HCT116 (cell line): Measurements from ENCODE around the gene FRMPD1. TPM values are rescaled to one million over a fixed set of nuclear protein-coding genes. Genes with fewer than 3 reads are reported as not detected.
A peak's percentile ranks its signal among the peaks of the same experiment; 100 is the strongest.

Experiments used
- ATAC-seq: fragments of 200-7000 bp; cut with Tn5 transposase; 2 replicates; pipeline ENCODE4 v1.9.1; 2020; ENCODE audit warnings: mild to moderate bottlenecking, moderate library complexity
- BruUV-seq: library from RNA; stranded (reverse); fragments of 400-500 nt; replicated peaks from 2 replicates; lab custom pipeline; 2021; lab: Mats Ljungman, UMichigan
- CTCF ChIA-PET: fragments of 300-600 bp; sonication (Branson Sonifier 250); formaldehyde crosslinking; loops from one replicate; lab custom pipeline; 2021; ENCODE audit warnings: antibody characterized with exemption; lab: Charles Lee
- POLR2A ChIA-PET: fragments of 300-600, 350-600 bp; sonication (Branson Sonifier 250); formaldehyde crosslinking; loops from one replicate; lab custom pipeline; 2021; ENCODE audit warnings: antibody characterized with exemption; lab: Charles Lee
- RAD21 ChIA-PET, 2 experiments: fragments of 300-600 bp; sonication (Branson Sonifier 250); formaldehyde crosslinking; loops; one replicate each; lab custom pipeline; 2023; ENCODE audit warnings: low total read pairs in 2 of 2; ENCODE audit not compliant: uncharacterized antibody in 2 of 2, unreplicated experiment in 2 of 2, low non-redundant PET in 1 of 2; lab: Charles Lee
- DNase-seq: peaks from one replicate; pipeline ENCODE4 v3.0.0-alpha.2; 2010; ENCODE audit warnings: low read depth, low spot score
- H2AFZ ChIP-seq: fragments of 200-600 bp; shearing (Covaris generic), sonication (generic); 2 replicates; pipeline ENCODE4 v1.6.1; 2017; ENCODE audit warnings: low read depth, mixed run types, mixed read lengths, antibody characterized with exemption, low read length; ENCODE audit not compliant: poor library complexity, severe bottlenecking
- H3K27ac ChIP-seq: 2 replicates; pipeline ENCODE4 v1.5.1; 2012; ENCODE audit warnings: low read depth, low read length
- H3K27me3 ChIP-seq: fragments of 200-600 bp; sonication (generic); 2 replicates; pipeline ENCODE4 v1.6.1; 2016; ENCODE audit warnings: mixed run types, low read length, mixed read lengths; ENCODE audit not compliant: insufficient read depth
- H3K36me3 ChIP-seq, 2 experiments: fragments of 200-500 bp in 1 of 2; fragments of 200-600 bp in 1 of 2; sonication (Bioruptor generic) in 1 of 2; sonication (generic) in 1 of 2; 2 replicates each; pipeline versions ENCODE4 v1.5.1 to v1.6.1; 2014 to 2016; ENCODE audit warnings: low read length in 2 of 2, inconsistent platforms in 1 of 2, mixed read lengths in 1 of 2, mixed run types in 1 of 2; ENCODE audit not compliant: insufficient read depth in 2 of 2, control insufficient read depth in 1 of 2
- H3K4me1 ChIP-seq, 2 experiments: fragments of 200-600 bp in 1 of 2; sonication (generic) in 1 of 2; 2 replicates each; pipeline versions ENCODE4 v1.5.1 to v1.6.1; 2012 to 2017; ENCODE audit warnings: low read length in 2 of 2, inconsistent platforms in 1 of 2, mild to moderate bottlenecking in 1 of 2, mixed read lengths in 1 of 2, mixed run types in 1 of 2, moderate library complexity in 1 of 2; ENCODE audit not compliant: insufficient read depth in 2 of 2, control insufficient read depth in 1 of 2
- H3K4me2 ChIP-seq: fragments of 200-600 bp; sonication (generic); 2 replicates; pipeline ENCODE4 v1.6.1; 2017; ENCODE audit warnings: mixed run types, low read length, mixed read lengths
- H3K4me3 ChIP-seq, 2 experiments: fragments of 200-600 bp in 1 of 2; sonication (generic) in 1 of 2; replicated peaks in 1 of 2; 2 replicates each; pipeline ENCODE4 v1.5.1; 2011 to 2016; ENCODE audit warnings: low read length in 2 of 2, control low read depth in 1 of 2, low read depth in 1 of 2, mild to moderate bottlenecking in 1 of 2, mixed read lengths in 1 of 2, mixed run types in 1 of 2
- H3K79me2 ChIP-seq: fragments of 200-600 bp; sonication (generic); 2 replicates; pipeline ENCODE4 v1.6.1; 2017; ENCODE audit warnings: mild to moderate bottlenecking, mixed run types, low read length, moderate library complexity, mixed read lengths; ENCODE audit not compliant: insufficient read depth
- H3K9ac ChIP-seq: fragments of 200-600 bp; sonication (generic); 2 replicates; pipeline ENCODE4 v1.6.1; 2016; ENCODE audit warnings: low read length, mixed read lengths
- H3K9me2 ChIP-seq: fragments of 200-600 bp; sonication (generic), shearing (Covaris generic); 2 replicates; pipeline ENCODE4 v1.6.1; 2017; ENCODE audit warnings: mixed run types, mild to moderate bottlenecking, moderate library complexity; ENCODE audit not compliant: insufficient read depth
- H3K9me3 ChIP-seq, 2 experiments: fragments of 200-500 bp in 1 of 2; fragments of 200-600 bp in 1 of 2; sonication (Bioruptor generic) in 1 of 2; sonication (generic) in 1 of 2; 2 replicates each; pipeline ENCODE4 v1.6.1; 2014 to 2017; ENCODE audit warnings: low read length in 2 of 2, mixed read lengths in 2 of 2, inconsistent platforms in 1 of 2, low read depth in 1 of 2, mild to moderate bottlenecking in 1 of 2, mixed run types in 1 of 2, moderate library complexity in 1 of 2; ENCODE audit not compliant: control insufficient read depth in 1 of 2, insufficient read depth in 1 of 2
- H4K20me1 ChIP-seq: fragments of 200-600 bp; sonication (generic), shearing (Covaris generic); 2 replicates; pipeline ENCODE4 v1.6.1; 2017; ENCODE audit warnings: mixed run types, mild to moderate bottlenecking, moderate library complexity; ENCODE audit not compliant: insufficient read depth
- CEBPB ChIP-seq: IDR thresholded peaks from 2 replicates; pipeline ENCODE4 v1.6.1; 2012; ENCODE audit warnings: low read depth
- FOSL1 ChIP-seq: IDR thresholded peaks from 2 replicates; pipeline ENCODE4 v1.6.1; 2012; ENCODE audit warnings: low read depth
- JUND ChIP-seq: IDR thresholded peaks from 2 replicates; pipeline ENCODE4 v1.6.1; 2012
- RAD21 ChIP-seq: IDR thresholded peaks from 2 replicates; pipeline ENCODE4 v1.6.1; 2012; ENCODE audit warnings: low read depth, mild to moderate bottlenecking
- SIN3A ChIP-seq: IDR thresholded peaks from 2 replicates; pipeline ENCODE4 v1.6.1; 2012; ENCODE audit warnings: low read depth
- SP1 ChIP-seq: IDR thresholded peaks from 2 replicates; pipeline ENCODE4 v1.6.1; 2012; ENCODE audit warnings: low read depth
- TCF7L2 ChIP-seq: IDR thresholded peaks from 2 replicates; pipeline ENCODE4 v1.7.0; 2011; ENCODE audit warnings: borderline replicate concordance, inconsistent platforms; ENCODE audit not compliant: insufficient read depth, insufficient read length; ENCODE audit errors: extremely low read depth
- YY1 ChIP-seq: IDR thresholded peaks from 2 replicates; pipeline ENCODE4 v1.6.1; 2011; ENCODE audit warnings: low read length, low read depth, moderate library complexity, mild to moderate bottlenecking; ENCODE audit not compliant: insufficient replicate concordance; ENCODE audit errors: extremely low read depth
- ZFX ChIP-seq: fragments of 450-650 bp; IDR thresholded peaks from 2 replicates; pipeline ENCODE4 v1.6.1; 2017
- intact Hi-C: fragments of 100-400 bp; cut with micrococcal nuclease; formaldehyde crosslinking; loops from 2 replicates; pipeline ENCODE4 v1.10.0; 2022
- total RNA-seq: library from RNA; stranded (reverse); gene quantifications from one replicate; pipeline ENCODE4 v1.2.1, GENCODE V29; 2021; ENCODE audit not compliant: unreplicated experiment
- TF ChIP-seq, protein P1 (sequence below): IDR thresholded peaks from 2 replicates; pipeline ENCODE4 v1.6.1; 2012
- TF ChIP-seq, protein P2 (sequence below): IDR thresholded peaks from 2 replicates; pipeline ENCODE4 v1.6.1; 2012; ENCODE audit warnings: low read depth
- TF ChIP-seq, protein P3 (sequence below): IDR thresholded peaks from 2 replicates; pipeline ENCODE4 v1.6.1; 2011; ENCODE audit warnings: mild to moderate bottlenecking, low read length, moderate library complexity; ENCODE audit not compliant: insufficient replicate concordance; ENCODE audit errors: extremely low read depth
- TF ChIP-seq, protein P4 (sequence below), 3 experiments: fragments of 200-600 bp in 1 of 3; sonication (generic) in 1 of 3; IDR thresholded peaks in 2 of 3; conservative IDR thresholded peaks in 1 of 3; 2 replicates each; pipeline ENCODE4 v1.5.1; 2012 to 2017; ENCODE audit warnings: low read depth in 2 of 3, low read length in 2 of 3, antibody characterized with exemption in 1 of 3, borderline replicate concordance in 1 of 3, control low read depth in 1 of 3, mild to moderate bottlenecking in 1 of 3, mixed read lengths in 1 of 3, mixed run types in 1 of 3, moderate library complexity in 1 of 3; ENCODE audit not compliant: insufficient read depth in 1 of 3

Gene FRMPD1
- total RNA-seq, 1 experiment from 2014 or later, result 0.52 TPM

DNA sequence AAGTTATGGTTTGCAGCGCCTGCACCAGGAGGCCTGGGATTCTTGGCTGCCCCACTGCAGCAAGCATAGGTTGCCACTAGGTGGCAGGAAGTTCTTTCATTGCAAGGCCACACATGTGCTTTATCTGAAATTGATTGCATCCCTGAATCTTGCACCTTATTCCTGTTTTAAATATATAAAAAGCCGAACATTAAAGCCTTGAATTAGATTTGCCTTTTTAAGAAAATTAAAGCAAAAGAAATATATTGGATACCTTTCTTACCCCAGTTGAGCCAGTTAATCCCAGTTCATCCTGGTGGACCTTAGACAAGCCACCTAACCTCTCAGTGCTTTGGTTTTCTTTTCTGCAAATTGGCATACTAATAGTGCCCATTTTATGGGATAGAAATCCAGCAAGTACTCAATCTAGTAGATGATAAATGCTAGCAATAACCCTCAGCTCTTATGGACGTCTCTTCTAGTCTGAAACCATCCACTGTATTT lies 96.6 kb downstream of the FRMPD1 start:
- RAD21 ChIA-PET, result no interaction called here
- no peak overlapping the region for H3K4me2 ChIP-seq
- no TSS peak for BruUV-seq
- TF ChIP-seq, protein P1, sequence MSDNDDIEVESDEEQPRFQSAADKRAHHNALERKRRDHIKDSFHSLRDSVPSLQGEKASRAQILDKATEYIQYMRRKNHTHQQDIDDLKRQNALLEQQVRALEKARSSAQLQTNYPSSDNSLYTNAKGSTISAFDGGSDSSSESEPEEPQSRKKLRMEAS, result peak; percentile 63; the same call in 1 of the 2 replicates
- no peak for TF ChIP-seq TCF7L2
- no peak for TF ChIP-seq YY1
- TF ChIP-seq SP1, result no peak
- no peak for TF ChIP-seq CEBPB
- TF ChIP-seq, protein P2, sequence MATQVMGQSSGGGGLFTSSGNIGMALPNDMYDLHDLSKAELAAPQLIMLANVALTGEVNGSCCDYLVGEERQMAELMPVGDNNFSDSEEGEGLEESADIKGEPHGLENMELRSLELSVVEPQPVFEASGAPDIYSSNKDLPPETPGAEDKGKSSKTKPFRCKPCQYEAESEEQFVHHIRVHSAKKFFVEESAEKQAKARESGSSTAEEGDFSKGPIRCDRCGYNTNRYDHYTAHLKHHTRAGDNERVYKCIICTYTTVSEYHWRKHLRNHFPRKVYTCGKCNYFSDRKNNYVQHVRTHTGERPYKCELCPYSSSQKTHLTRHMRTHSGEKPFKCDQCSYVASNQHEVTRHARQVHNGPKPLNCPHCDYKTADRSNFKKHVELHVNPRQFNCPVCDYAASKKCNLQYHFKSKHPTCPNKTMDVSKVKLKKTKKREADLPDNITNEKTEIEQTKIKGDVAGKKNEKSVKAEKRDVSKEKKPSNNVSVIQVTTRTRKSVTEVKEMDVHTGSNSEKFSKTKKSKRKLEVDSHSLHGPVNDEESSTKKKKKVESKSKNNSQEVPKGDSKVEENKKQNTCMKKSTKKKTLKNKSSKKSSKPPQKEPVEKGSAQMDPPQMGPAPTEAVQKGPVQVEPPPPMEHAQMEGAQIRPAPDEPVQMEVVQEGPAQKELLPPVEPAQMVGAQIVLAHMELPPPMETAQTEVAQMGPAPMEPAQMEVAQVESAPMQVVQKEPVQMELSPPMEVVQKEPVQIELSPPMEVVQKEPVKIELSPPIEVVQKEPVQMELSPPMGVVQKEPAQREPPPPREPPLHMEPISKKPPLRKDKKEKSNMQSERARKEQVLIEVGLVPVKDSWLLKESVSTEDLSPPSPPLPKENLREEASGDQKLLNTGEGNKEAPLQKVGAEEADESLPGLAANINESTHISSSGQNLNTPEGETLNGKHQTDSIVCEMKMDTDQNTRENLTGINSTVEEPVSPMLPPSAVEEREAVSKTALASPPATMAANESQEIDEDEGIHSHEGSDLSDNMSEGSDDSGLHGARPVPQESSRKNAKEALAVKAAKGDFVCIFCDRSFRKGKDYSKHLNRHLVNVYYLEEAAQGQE, result no peak
- no peak for TF ChIP-seq SIN3A
- TF ChIP-seq FOSL1, result no peak
- TF ChIP-seq JUND, result no peak
- TF ChIP-seq, protein P3, sequence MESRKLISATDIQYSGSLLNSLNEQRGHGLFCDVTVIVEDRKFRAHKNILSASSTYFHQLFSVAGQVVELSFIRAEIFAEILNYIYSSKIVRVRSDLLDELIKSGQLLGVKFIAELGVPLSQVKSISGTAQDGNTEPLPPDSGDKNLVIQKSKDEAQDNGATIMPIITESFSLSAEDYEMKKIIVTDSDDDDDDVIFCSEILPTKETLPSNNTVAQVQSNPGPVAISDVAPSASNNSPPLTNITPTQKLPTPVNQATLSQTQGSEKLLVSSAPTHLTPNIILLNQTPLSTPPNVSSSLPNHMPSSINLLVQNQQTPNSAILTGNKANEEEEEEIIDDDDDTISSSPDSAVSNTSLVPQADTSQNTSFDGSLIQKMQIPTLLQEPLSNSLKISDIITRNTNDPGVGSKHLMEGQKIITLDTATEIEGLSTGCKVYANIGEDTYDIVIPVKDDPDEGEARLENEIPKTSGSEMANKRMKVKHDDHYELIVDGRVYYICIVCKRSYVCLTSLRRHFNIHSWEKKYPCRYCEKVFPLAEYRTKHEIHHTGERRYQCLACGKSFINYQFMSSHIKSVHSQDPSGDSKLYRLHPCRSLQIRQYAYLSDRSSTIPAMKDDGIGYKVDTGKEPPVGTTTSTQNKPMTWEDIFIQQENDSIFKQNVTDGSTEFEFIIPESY, result no peak
- TF ChIP-seq, protein P4, sequence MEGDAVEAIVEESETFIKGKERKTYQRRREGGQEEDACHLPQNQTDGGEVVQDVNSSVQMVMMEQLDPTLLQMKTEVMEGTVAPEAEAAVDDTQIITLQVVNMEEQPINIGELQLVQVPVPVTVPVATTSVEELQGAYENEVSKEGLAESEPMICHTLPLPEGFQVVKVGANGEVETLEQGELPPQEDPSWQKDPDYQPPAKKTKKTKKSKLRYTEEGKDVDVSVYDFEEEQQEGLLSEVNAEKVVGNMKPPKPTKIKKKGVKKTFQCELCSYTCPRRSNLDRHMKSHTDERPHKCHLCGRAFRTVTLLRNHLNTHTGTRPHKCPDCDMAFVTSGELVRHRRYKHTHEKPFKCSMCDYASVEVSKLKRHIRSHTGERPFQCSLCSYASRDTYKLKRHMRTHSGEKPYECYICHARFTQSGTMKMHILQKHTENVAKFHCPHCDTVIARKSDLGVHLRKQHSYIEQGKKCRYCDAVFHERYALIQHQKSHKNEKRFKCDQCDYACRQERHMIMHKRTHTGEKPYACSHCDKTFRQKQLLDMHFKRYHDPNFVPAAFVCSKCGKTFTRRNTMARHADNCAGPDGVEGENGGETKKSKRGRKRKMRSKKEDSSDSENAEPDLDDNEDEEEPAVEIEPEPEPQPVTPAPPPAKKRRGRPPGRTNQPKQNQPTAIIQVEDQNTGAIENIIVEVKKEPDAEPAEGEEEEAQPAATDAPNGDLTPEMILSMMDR (IDR thresholded peaks at IDR 0.05 in 2 of 3, conservative IDR thresholded peaks at IDR 0.05 in 1 of 3; ENCODE audit: borderline replicate concordance in 1 of 3, insufficient read depth in 1 of 3, low read depth in 2 of 3, low read length in 2 of 3), result peak; percentile 92 to 96 (median 94)
- no peak for TF ChIP-seq ZFX
- peak; percentile 88 for TF ChIP-seq RAD21
- no peak overlapping the region for H3K9ac ChIP-seq
- H3K27ac ChIP-seq, result no peak overlapping the region
- H3K4me1 ChIP-seq, result no peaks in the 10 kb centered on the region
- no peaks in the 10 kb centered on the region for H3K36me3 ChIP-seq
- no peaks in the 10 kb centered on the region for H3K9me2 ChIP-seq
- peak overlapping the region; percentile 73 for H2AFZ ChIP-seq
- intact Hi-C loops, result loop anchor here (2.0 to 10.0 kb wide), 3 partner anchors 165 to 615 kb away; partner anchors contain the start of gene POLR1E
- H3K9me3 ChIP-seq, result no peaks in the 10 kb centered on the region
- no peaks in the 10 kb centered on the region for H3K79me2 ChIP-seq
- POLR2A ChIA-PET, result no interaction called here
- no peaks in the 10 kb centered on the region for H4K20me1 ChIP-seq
- ATAC-seq, result peak; percentile 96
- no peak overlapping the region for H3K4me3 ChIP-seq
- peak; percentile 59 for DNase-seq
- CTCF ChIA-PET, result no interaction called here
- no peaks in the 10 kb centered on the region for H3K27me3 ChIP-seq
